Epithelial cell of prostate (primary cell): Measurements from ENCODE around the gene ALDH1L1.

Source experiments
- DNase-seq: peaks from one replicate; pipeline ENCODE4 v3.0.0-alpha.2; 2011; ENCODE audit warnings: low read depth, low spot score
- H3K27ac ChIP-seq: fragments of 450-650 bp; 2 replicates; pipeline ENCODE4 v1.5.1; 2017; ENCODE audit warnings: mild to moderate bottlenecking

The ALDH1L1 gene

DNA sequence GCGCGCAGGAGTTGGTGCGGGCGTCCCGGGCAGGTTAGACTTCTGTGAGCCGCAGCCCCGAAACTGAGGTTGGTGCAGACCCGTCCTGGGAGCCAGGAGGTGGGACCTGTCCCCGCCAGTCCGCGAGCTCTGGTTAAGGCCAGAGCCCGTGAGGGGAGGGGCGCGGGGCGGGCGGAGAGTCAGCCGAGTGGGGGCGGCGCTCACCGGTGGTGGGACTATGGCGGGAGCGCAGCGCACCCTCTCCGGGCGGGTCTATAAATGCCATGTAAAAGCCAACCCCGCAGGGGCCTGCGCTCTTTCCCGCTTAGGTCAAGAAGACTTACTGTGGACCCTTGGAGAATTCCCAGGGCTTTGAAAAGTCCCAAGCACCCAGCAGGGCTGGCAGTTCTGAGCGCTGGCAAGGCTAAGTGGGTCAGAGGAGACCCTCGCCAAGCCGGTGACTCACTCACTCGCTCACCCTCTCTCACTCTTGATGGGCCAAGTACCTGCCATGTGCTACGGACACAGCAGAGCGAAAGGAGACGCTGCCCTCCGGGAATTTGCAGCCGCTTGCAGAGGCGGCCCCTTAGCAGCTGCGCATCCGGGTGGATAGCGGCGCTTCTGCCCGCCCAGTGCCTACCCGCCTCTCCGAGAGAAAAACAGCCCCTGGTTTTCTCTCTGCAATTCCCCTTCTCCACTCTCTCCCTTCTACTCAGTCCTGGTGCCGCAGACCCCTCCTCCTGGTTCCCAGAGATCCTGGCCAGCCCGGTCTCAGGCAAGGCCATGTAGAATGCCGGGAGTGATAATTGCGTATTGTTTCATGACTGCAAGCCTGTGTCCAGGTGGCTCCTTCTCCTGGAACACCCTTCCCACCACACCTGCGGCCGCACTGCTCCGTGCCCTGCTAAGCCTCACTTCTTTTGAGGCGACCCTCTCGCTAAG lies at the start of gene ALDH1L1:
ALDH1L1 (minus strand) TSS at position 110 of the 921 bp plus-strand sequence. CDS start 19,607 bp downstream, outside the sequence.
- DNase-seq: peak; percentile 33
- H3K27ac ChIP-seq: peak within 1 kb of the TSS; percentile 76

DNA sequence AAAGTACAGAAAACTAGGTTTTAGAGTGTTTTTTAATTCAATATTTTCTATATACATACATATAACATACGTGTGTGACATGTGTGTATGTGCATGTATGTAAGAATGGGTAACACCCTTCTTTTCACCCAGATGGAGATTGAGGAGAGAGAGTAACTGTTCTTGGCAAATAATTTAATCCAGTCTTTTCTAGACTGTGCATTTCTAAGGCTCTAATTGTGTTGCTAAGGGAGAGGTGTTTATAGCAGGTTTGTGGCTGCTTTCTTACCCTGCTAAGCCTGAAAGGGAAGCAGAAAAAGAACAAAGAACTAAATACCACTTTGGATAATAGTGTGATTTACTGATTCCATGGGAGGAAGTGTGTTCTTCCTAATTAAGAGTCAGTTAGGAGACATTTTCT lies 46.0 kb upstream of the ALDH1L1 start:
- DNase-seq: no peak
- H3K27ac ChIP-seq: no peak overlapping the region

DNA sequence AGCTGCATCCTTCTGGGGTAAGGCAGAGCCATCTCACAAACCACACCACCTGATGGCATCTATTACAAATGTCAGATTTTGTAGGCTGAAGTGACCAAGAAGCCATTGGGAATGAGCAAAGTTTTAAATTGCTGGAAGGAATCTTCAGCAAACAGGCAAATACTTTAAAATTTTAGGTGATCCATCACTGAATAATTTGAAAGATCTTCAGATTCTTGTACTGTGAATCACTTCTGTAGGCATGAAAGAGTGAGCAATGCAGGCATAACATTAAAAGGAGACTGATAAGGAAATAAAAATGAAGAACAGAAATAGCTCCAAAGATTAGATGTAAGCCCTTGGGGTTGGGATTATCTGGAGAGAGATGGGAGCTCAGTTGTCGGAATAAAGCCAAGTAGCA lies 36.0 kb upstream of the ALDH1L1 start:
- peak overlapping the region; percentile 72 for H3K27ac ChIP-seq
- DNase-seq: no peak

DNA sequence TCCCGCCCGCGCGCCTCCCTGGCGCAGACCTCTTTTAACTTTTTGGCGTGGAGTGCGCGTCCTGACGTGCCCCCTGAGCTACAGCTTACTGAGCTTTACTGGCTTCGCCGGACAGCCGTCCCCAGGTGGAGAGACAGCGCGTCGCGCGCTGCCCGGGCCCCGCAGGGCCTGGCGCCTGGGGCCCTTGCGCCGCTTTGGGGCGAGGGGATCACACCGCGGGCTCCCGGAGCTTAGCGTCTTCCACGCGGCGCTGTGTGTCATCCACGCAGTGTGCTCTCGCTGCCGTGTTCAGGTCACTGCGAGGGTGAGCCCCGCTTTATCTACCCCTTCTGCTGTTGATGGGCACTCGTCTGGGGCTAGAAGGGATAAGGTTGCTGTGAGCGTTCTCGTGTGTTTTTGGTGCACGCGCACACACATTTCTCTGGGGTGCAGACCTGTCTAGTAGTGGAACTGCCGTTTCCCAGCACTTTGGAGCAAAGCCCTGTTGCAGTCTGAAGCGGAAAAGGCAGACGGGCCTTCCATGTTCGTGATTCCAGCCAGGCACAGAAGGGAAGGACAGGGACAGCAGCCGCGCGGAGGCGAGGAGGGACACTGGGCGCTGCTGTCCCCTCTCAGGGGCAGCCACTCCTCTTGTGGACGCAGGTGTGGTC lies 33.1 kb upstream of the ALDH1L1 start:
- H3K27ac ChIP-seq: peak overlapping the region; percentile 29
- no peak for DNase-seq

DNA sequence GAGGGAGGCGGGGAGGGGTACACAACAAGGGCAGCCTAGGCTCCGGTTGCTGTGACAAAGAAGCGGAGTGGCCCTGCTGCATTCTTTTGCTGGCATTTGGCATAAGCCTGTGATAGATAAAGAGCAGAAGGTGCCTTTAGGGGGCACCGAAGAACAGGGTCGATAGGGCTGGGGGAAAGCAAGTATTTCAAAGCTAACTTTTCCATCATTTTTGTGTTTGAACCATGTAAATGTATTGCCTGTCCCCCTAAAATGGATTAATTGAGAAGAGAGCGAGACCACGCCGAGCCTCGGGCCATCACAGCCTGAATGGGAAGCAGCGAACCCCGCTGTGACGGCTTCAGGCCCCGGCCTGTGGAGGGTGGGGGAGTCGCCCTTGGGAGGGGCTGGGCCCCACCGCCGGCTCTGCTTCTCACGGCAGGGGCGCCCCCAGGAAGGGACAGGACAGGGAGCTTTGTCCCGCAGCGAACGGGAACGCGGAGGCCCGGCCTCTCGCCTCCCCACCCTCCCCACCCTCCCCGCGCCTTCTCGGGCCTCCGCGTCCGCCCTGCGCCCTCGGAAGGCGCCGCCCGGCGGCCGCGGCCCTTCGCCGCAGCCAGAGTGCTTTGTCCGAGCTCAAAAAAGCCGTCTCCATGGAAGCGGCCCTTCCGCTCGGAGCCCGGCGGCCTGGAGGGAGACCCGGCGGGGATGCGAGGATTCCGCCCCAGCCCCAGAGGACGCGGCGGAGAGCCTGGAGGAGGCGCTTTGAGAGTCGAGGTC lies 32.4 kb upstream of the ALDH1L1 start:
- peak overlapping the region; percentile 29 for H3K27ac ChIP-seq
- DNase-seq: no peak

DNA sequence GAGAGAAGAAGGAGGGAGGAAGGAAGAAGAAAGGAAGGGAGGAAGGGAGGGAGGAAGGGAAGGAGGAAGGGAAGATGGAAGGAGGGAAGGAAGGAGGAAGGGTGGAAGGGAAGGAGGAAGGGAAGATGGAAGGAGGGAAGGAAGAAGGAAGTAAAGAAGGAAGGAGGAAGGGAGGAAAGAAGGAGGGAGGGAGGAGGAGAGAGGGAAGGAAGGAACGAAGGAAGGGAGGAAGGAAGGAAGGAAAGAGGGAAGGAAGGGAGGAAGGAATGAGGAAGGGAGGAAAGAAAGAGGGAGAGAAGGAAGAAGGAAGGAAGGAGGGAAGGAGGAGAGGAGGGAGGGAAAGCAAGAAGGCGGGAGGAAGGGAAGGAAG lies 31.8 kb upstream of the ALDH1L1 start:
- DNase-seq: no peak
- no peak overlapping the region for H3K27ac ChIP-seq

DNA sequence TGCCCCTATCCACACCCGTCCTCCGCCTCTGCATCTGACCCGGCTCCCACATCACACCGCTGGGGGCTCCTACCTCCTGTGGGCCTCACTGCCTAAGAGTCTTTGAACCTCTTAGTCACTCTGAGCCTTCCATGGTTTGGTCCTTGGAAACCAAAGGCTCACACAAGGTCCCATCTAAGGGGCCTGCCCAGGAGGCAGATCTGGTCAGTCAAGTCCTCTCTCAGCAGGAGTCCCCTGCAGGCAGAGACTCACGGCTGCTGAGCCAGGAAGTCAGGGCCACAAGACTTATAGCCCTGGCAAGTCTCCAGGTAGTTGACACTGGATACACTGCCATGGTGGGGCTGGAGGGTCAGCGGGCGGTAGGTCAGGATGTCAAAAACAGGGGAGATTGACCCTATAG lies 31.2 kb upstream of the ALDH1L1 start:
- H3K27ac ChIP-seq: no peak overlapping the region
- no peak for DNase-seq

DNA sequence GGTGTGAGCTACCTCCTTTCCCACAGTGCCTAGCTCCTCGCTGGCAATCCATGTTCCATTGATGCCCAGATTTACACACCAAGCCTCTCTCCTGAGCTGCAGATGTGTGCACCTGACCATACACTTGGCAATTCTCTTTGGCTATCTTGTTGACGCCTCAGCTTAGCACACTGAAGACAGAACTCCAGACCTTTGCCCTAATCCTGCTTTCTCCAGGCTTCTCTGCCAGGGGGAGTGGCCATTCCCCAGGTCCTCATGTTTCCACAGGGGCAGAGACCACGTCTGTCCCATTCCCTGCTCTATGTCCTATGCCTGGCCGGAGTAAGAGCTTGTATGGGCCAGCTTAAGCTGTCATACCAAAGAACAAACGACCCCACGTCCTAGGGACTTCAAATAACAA lies 30.2 kb upstream of the ALDH1L1 start:
- no peak for DNase-seq
- no peak overlapping the region for H3K27ac ChIP-seq

DNA sequence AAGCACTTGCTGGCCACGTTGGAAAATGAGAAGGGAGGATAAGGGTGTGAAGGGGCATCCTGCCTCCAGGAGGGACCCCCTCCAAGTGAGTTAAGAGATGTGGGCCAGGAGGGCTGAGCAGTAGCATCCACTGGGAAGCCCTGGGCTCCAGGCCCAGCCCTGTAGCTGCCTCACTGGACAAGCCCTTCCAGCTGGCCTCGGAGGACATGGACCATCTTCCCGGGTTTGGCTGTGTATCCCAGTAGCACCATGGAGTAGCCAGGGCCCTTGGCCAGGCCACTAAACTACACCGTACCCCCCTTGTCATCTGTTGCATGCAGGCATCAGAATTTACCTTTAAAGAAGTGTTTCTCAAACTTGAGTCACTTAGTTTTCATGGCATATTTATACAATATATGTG lies 29.4 kb upstream of the ALDH1L1 start:
- no peak for DNase-seq

DNA sequence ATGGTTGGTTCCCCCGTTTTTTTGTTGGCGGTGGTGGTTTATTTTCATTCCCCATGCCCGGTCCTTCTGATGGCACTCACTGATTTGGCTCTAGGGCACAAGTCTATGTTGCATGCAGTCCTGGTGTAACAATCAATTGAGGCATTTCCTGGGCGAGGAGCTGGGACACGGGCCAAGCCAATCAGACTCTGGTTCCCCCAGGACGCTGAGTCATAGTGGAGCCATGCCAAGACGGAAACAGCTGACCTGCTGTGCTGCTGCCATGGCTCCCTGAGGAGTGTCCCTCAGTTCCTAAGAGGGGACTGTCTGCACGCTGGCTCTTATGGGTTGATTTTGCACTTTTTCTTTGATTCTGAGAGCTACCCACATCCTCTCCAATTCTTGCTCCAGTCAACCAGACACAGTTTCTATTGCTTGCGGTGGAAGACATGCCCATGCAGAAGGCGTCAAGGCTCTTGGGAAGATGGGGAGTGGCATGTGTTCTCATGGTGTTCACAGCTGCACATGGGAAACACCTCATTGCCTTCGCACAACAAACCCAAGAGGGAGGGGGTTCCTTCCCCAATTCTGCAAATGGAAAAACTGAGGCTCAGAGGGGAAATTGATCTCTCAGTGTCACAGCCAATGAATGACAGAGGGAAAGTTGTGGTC lies 28.3 kb upstream of the ALDH1L1 start:
- H3K27ac ChIP-seq: peak overlapping the region; percentile 98
- DNase-seq: peak; percentile 83

More for the DNA sequence above, 29.4 kb upstream of the ALDH1L1 start:
- peak overlapping the region; percentile 98 for H3K27ac ChIP-seq

DNA sequence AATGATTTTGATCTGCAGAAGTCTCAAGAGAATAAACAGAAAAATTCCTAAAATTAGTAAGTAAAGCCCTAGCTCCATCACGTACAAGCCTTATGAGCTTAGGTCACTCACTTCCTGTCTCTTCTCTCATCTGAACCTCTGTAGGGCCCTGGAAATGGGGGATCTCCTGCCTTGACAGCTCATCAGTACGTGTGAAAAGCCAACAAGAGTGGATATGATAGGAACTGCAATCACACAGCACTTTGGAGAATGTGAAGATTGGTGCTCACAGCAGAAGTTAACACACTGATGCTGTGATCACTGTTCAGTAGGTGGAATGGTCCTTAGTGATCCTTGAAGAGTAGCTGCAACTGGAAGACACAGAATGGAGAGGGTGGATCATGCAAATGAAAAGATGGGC lies 27.8 kb upstream of the ALDH1L1 start:
- no peak for DNase-seq
- H3K27ac ChIP-seq: peak overlapping the region; percentile 98

DNA sequence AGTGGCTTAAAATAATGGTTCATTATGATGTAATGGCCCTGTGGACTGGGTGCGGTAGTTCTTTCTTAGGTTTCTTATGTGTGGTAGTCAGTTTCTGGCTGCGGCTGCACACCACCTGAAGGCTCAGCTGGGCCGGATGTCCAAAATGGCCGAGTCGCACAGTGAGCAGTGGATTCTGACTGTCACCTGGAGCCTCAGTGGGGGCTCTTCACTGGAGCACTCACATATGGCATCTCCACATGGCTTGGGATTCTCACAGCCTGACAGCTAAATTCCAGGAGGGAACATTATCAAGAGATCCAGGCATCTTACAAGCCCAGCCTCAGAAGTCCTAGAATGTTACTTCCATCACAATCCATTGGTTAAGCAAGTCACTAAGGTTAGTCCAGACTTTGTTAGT lies 26.8 kb upstream of the ALDH1L1 start:
- peak overlapping the region; percentile 98 for H3K27ac ChIP-seq
- no peak for DNase-seq

DNA sequence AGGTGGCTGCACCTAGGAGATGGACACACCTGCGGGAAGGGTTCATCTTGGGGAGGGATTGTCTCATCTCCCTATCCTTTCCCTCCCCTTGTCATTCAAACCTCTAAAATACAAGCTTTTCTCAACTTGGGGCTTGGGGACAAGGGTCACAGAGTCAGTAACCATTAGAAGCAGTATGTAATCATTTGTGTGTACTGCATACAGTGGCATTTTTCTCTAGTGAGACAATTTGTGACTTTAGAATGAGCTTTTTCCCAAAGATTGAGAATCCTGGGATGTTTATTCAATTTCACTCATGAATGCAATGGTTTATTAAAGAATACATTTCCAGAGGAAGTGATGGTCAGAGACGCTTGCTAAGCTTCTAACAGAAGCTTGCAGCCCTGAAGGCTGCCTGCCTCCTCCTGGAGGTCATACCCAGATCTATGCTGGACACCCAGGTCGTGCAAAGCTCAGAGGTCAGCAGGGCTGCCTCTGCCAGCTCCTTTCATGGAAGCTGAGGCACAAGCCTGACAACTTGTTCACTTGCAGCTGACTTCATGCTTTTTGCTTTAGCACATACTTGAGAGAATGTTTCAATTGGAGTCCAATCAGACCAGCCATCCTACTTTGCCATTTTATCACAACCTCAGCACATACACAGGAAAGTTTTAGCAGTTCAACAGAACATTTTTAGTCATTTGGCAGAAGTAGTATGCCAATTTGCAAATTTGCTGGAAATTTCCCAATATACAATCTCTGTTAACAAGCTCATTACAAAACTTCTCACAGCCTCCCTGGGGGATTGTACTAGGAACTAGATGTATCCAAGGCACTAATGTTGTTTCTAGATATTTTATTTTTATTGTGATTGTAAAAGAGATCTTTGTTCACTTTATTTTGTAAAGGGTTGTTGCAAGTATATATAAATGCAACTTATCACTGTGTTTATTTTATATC lies 25.6 kb upstream of the ALDH1L1 start:
- no peak for DNase-seq
- H3K27ac ChIP-seq: no peak overlapping the region

DNA sequence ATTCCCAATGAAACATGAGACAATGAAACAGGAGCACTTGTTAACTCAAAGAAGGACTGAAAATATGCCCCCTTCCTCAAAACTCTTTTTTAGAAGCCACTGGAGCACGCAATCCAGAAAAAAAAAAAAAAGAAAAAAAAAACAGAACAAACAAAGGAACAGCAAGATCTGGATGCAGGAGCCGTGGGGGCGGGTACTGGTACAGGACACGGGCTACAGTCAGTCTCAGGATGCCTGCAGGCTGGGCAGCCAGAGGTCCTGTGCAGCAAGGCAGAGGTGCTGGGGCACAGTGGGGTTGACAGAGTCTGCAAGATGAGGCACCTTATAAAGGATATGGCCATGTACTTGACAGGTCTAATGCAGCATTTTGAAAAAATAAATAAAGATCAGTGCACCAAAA lies 22.3 kb upstream of the ALDH1L1 start:
- DNase-seq: no peak
- no peak overlapping the region for H3K27ac ChIP-seq

DNA sequence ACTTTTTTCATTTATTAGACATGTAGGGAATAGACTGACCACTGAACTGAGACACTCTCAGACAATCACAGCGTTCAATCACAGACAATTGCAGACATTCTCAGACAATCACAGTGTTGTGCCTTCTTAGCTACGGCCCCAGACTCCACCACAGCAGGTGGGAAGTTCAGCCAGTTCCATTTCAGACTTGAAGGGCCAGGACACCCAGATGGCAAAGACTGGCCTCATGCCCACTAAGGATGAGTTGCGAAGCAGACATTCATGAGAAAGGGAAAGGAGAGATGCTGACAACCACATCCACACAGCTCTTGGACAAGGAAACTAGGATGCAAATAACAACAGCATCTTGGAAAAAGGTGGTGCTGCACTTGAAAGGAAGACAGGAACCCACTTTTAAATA lies 21.9 kb upstream of the ALDH1L1 start:
- H3K27ac ChIP-seq: no peak overlapping the region
- no peak for DNase-seq

DNA sequence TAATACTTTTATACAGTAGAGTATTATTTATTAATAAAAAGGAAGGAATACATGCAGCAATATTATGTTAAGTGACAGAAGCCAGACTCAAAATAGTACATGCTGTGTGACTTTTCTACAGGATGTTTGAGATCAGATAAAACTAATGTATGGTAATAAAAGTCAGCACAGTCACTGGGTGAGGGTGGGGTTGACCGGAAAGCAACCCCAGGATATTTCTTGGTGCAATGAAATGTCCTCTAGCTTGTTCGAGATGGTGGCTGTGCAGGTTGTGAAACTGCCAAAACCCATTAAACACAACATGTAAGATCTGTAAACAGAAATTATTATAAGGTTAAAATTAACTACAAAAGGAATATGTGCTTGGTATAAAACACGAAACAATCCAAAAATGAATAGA lies 20.8 kb upstream of the ALDH1L1 start:
- no peak overlapping the region for H3K27ac ChIP-seq
- no peak for DNase-seq

DNA sequence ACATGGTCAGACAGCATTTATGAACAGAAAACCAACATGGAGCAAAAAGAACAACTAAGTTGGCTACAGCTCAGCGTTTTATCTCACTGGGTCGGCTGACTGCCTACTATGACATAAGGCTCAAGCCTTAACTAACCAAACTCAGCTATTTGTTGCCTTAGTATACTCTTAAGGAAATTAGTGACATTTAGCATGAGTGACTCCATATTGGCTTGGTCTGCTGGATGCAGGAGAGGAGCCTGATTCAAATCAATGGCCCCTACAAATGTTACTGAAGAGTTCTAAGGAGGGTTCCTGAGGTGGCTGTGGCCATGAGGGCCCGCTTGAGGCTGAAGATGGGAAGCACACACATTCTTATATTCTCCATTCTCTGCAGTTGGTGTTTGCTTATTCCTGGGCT lies 20.1 kb upstream of the ALDH1L1 start:
- no peak overlapping the region for H3K27ac ChIP-seq
- DNase-seq: no peak

DNA sequence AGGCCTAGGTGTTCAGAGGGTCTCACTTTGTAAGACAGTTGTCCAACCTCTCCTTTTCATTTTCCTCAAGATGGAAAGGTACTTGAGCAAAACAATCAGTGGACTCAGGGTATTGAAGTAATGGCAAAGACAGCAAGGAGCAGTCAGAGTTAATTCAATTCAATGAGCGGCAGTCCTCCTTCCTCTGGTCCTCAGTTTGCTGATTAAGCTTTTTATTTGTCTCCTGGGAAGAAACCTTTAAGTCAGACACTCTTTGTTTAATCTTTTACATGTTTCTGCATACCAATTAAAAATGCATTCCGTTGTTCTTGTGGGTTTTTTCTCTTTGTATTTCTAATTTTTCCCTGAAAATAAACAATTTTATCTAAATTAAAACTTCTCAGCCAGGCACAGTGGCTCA lies 18.9 kb upstream of the ALDH1L1 start:
- no peak for DNase-seq
- H3K27ac ChIP-seq: no peak overlapping the region

DNA sequence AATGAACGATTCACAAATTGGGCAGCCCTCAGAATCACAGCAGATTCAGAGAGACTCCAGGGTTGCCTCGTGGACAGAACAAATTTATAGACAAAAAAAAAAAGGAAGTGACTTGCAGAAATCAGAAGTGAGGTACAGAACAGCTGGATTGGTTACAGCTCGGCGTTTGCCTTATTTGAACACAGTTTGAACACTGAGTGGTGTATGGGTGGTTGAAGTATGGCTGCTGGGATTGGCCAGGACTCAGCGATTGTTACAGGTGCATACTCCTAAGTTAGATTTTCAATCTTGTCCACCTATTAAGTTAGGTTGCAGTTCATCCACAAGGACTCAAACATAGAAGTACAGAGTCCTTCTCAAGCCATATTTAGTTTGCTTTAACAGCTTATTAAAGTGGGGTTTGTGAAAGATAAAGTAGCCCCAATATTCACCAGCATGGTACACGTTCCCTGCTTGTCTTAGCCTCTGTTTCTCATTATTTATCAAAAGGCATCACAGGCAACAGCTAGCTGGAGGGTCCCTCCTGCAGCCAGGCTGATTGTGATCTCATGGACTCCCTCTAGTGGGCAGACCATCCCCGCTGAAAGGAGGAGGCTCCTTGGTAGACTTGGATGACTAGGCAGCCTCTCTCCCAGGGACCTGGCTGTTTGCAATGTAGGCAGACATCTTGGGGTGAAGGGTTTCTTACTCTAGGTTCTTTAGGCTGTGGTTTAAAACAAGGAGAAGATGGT lies 17.6 kb upstream of the ALDH1L1 start:
- no peak overlapping the region for H3K27ac ChIP-seq
- no peak for DNase-seq
